Measurements from ENCODE around the gene MAMDC2.

The MAMDC2 gene

GRCh38 chr9:70093095-70093494, 49.4 kb downstream of the MAMDC2 start:
- H3K79me2 ChIP-seq (ENCODE audit: insufficient read depth, low read length): no peaks in the 10 kb centered on the region
- H3K9ac ChIP-seq (ENCODE audit: low read depth, low read length, poor library complexity, severe bottlenecking): no peak overlapping the region
- no peaks in the 10 kb centered on the region for H3K9me2 ChIP-seq (replicated peaks; ENCODE audit: low read depth, low read length)
- H3K4me1 ChIP-seq (ENCODE audit: insufficient read depth, low read length, poor library complexity, severe bottlenecking): no peaks in the 10 kb centered on the region
- no peaks in the 10 kb centered on the region for H3K9me3 ChIP-seq (ENCODE audit: insufficient read depth, low read depth, low read length)
- H3F3A ChIP-seq (ENCODE audit: low read depth): no peaks in the 10 kb centered on the region
- no peak overlapping the region for H3K4me2 ChIP-seq (ENCODE audit: low read depth, low read length, poor library complexity, severe bottlenecking)
- H4K20me1 ChIP-seq (ENCODE audit: insufficient read depth, low read length, poor library complexity, severe bottlenecking): no peaks in the 10 kb centered on the region
- no peaks in the 10 kb centered on the region for H3K27me3 ChIP-seq (ENCODE audit: insufficient read depth, low read length, poor library complexity, severe bottlenecking)
- TF ChIP-seq CTCF (conservative IDR thresholded peaks at IDR 0.05; ENCODE audit: low read length): no peak
- TF ChIP-seq EZH2phosphoT487 (IDR thresholded peaks at IDR 0.05; ENCODE audit: borderline replicate concordance): no peak
- H2AFZ ChIP-seq (ENCODE audit: low read length): no peak overlapping the region
- H3K4me3 ChIP-seq (ENCODE audit: low read length, poor library complexity, severe bottlenecking): no peak overlapping the region
- no peaks in the 10 kb centered on the region for H3K36me3 ChIP-seq (ENCODE audit: insufficient read depth, low read length)

- no peak overlapping the region for H3K4me2 ChIP-seq (ENCODE audit: low read depth, low read length, poor library complexity, severe bottlenecking)
- H2AFZ ChIP-seq (ENCODE audit: low read length): no peak overlapping the region
- H3K9me3 ChIP-seq (ENCODE audit: insufficient read depth, low read depth, low read length): no peaks in the 10 kb centered on the region
- no peaks in the 10 kb centered on the region for H3F3A ChIP-seq (ENCODE audit: low read depth)
- H4K20me1 ChIP-seq (ENCODE audit: insufficient read depth, low read length, poor library complexity, severe bottlenecking): no peaks in the 10 kb centered on the region
- H3K9ac ChIP-seq (ENCODE audit: low read depth, low read length, poor library complexity, severe bottlenecking): no peak overlapping the region
- no peak for TF ChIP-seq EZH2phosphoT487 (IDR thresholded peaks at IDR 0.05; ENCODE audit: borderline replicate concordance)
- no peak for TF ChIP-seq CTCF (conservative IDR thresholded peaks at IDR 0.05; ENCODE audit: low read length)
- no peaks in the 10 kb centered on the region for H3K27me3 ChIP-seq (ENCODE audit: insufficient read depth, low read length, poor library complexity, severe bottlenecking)
- H3K4me1 ChIP-seq (ENCODE audit: insufficient read depth, low read length, poor library complexity, severe bottlenecking): no peaks in the 10 kb centered on the region
- no peaks in the 10 kb centered on the region for H3K79me2 ChIP-seq (ENCODE audit: insufficient read depth, low read length)
- no peaks in the 10 kb centered on the region for H3K36me3 ChIP-seq (ENCODE audit: insufficient read depth, low read length)
- H3K4me3 ChIP-seq (ENCODE audit: low read length, poor library complexity, severe bottlenecking): no peak overlapping the region
- no peaks in the 10 kb centered on the region for H3K9me2 ChIP-seq (replicated peaks; ENCODE audit: low read depth, low read length)
These were observed 50.3 kb downstream of the MAMDC2 start for GRCh38 chr9:70093944-70094343.

DNA sequence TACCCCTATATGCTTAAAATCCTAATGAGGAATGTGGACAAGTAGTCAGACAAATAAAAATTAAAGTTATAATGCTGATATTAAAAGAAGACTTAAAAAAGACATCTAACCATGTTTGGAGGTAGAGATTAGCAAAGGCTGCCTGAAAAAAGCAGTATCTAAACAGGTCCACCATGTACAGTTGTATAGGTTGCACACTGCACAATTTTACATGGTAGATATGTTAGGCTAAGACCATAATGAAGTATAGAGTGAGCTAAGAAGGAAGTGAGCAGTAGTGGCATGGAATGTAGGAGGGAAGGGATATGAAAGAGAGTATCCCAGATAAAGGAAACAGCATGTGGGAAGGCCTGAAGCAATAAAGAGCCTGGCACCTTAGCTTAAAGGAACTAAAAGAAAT, 51.1 kb downstream of the MAMDC2 start:
- H4K20me1 ChIP-seq (ENCODE audit: insufficient read depth, low read length, poor library complexity, severe bottlenecking): no peaks in the 10 kb centered on the region
- H3K79me2 ChIP-seq (ENCODE audit: insufficient read depth, low read length): no peaks in the 10 kb centered on the region
- no peaks in the 10 kb centered on the region for H3K9me2 ChIP-seq (replicated peaks; ENCODE audit: low read depth, low read length)
- H3K27me3 ChIP-seq (ENCODE audit: insufficient read depth, low read length, poor library complexity, severe bottlenecking): no peaks in the 10 kb centered on the region
- H3K4me2 ChIP-seq (ENCODE audit: low read depth, low read length, poor library complexity, severe bottlenecking): no peak overlapping the region
- H3K4me3 ChIP-seq (ENCODE audit: low read length, poor library complexity, severe bottlenecking): no peak overlapping the region
- TF ChIP-seq EZH2phosphoT487 (IDR thresholded peaks at IDR 0.05; ENCODE audit: borderline replicate concordance): no peak
- no peak for TF ChIP-seq CTCF (conservative IDR thresholded peaks at IDR 0.05; ENCODE audit: low read length)
- no peak overlapping the region for H3K9ac ChIP-seq (ENCODE audit: low read depth, low read length, poor library complexity, severe bottlenecking)
- H3K9me3 ChIP-seq (ENCODE audit: insufficient read depth, low read depth, low read length): no peaks in the 10 kb centered on the region
- no peaks in the 10 kb centered on the region for H3F3A ChIP-seq (ENCODE audit: low read depth)
- no peaks in the 10 kb centered on the region for H3K36me3 ChIP-seq (ENCODE audit: insufficient read depth, low read length)
- no peaks in the 10 kb centered on the region for H3K4me1 ChIP-seq (ENCODE audit: insufficient read depth, low read length, poor library complexity, severe bottlenecking)
- no peak overlapping the region for H2AFZ ChIP-seq (ENCODE audit: low read length)
